ENCODE measurements around the gene SLC1A2. TPM values are rescaled to one million over a fixed set of nuclear protein-coding genes. Genes with fewer than 3 reads are reported as not detected.

SLC1A2 gene
- total RNA-seq, 1 donor from 2014 or later = 0.41 TPM

- Mint-ChIP-seq H3K27ac (ENCODE audit: unreplicated experiment) (no peak overlapping the region), H3K27me3 (ENCODE audit: unreplicated experiment) (peaks cover 2% of the 10 kb centered on the region), H3K9me3 (ENCODE audit: unreplicated experiment) (no peaks in the 10 kb centered on the region), H3K4me3 (ENCODE audit: unreplicated experiment) (no peak overlapping the region), H3K36me3 (ENCODE audit: low read depth, unreplicated experiment) (no peaks in the 10 kb centered on the region), H3K4me1 (ENCODE audit: unreplicated experiment) (peaks cover under 1% of the 10 kb centered on the region)
- no peak for DNase-seq (ENCODE audit: low spot score)
- TF ChIP-seq CTCF (IDR thresholded peaks at IDR 0.05; ENCODE audit: unreplicated experiment) = no peak
Observed at GRCh38 chr11:35324183-35324886, 95.0 kb downstream of the SLC1A2 start.

GRCh38 chr11:35323076-35323868 lies 96.1 kb downstream of the SLC1A2 start:
- H3K27me3 Mint-ChIP-seq (ENCODE audit: unreplicated experiment) = peaks cover 2% of the 10 kb centered on the region
- H3K36me3 Mint-ChIP-seq (ENCODE audit: low read depth, unreplicated experiment) = no peaks in the 10 kb centered on the region
- peaks cover 8% of the 10 kb centered on the region for H3K4me1 Mint-ChIP-seq (ENCODE audit: unreplicated experiment)
- no peaks in the 10 kb centered on the region for H3K9me3 Mint-ChIP-seq (ENCODE audit: unreplicated experiment)
- no peak overlapping the region for H3K27ac Mint-ChIP-seq (ENCODE audit: unreplicated experiment)
- no peak overlapping the region for H3K4me3 Mint-ChIP-seq (ENCODE audit: unreplicated experiment)
- no peak for DNase-seq (ENCODE audit: low spot score)
- TF ChIP-seq CTCF (IDR thresholded peaks at IDR 0.05; ENCODE audit: unreplicated experiment) = no peak

DNA sequence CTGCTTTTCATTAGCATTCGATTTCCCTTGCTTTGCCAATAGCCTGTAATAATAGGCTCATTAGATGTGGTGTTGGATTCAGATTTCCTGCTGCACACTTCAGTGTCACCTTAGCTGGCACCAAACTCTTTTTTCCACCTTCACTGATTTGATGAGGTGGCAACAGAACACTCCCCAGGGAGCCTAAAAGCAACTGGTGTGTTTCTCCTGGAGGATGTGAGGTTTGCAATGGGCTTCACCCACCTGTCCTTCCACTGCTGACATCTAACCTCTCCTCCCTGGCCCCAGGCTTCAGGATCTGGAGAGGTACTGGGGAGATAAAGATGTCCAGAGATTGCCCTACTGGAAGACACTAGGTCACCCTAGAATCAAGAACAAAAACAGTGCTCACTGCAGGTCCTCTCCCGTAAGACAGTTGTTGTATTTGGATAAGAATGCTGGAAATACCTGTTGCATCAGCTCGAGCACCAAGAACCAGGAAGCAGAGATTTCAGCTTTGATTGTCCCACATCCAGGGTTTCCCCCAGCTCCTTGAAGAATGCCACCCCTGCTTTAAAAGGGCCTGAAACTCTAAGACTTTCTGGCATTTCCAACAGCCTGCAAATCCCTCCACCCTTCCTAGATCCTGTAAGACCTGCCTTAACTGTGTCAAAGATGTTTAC lies 96.9 kb downstream of the SLC1A2 start:
- H3K9me3 Mint-ChIP-seq (ENCODE audit: unreplicated experiment) = no peaks in the 10 kb centered on the region

DNA sequence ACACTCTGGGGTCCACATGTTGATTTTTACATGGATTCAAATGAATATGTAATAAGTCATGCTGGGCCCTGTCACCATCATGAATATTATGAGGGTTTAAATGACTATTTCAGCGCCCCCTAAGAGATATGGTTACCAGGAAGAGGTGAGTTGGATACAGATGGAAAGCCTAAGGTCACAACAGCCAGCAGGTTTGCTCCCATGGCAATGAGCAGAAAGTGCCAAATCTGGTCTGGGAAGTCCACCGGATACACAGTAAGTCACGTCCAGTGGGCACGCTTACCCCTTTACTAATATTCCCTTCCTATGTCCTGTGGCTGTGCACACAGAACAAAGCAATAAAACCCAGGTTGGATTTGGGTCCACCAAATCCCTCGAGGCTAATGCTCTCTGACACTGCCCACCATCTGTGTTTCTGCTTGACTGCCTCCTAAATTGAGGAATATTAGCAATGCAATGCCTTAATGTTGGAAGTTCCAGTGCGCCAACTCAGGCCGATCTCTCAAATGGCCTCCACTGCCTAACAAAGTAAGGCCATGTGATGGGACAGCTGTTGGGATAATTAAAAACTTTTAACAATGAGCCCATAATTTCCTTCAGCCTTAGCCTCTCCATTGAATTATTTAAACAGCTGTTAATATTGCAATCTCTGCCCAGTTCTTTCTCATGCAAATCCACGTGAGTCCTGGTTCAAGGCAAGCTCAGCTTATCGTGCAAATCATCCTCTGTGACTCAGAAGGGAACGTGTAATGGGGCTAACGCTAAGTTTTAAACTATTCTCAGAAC lies 97.6 kb downstream of the SLC1A2 start:
- H3K27me3 Mint-ChIP-seq (ENCODE audit: unreplicated experiment) = peaks cover 2% of the 10 kb centered on the region
- H3K4me1 Mint-ChIP-seq (ENCODE audit: unreplicated experiment) = peaks cover 8% of the 10 kb centered on the region
- no peak for TF ChIP-seq CTCF (IDR thresholded peaks at IDR 0.05; ENCODE audit: unreplicated experiment)
- DNase-seq (ENCODE audit: low spot score) = no peak
- H3K27ac Mint-ChIP-seq (ENCODE audit: unreplicated experiment) = no peak overlapping the region
- H3K4me3 Mint-ChIP-seq (ENCODE audit: unreplicated experiment) = no peak overlapping the region
- H3K36me3 Mint-ChIP-seq (ENCODE audit: low read depth, unreplicated experiment) = no peaks in the 10 kb centered on the region
- H3K9me3 Mint-ChIP-seq (ENCODE audit: unreplicated experiment) = no peaks in the 10 kb centered on the region

More for the DNA sequence above, 96.9 kb downstream of the SLC1A2 start:
- Mint-ChIP-seq H3K36me3 (ENCODE audit: low read depth, unreplicated experiment) (no peaks in the 10 kb centered on the region), H3K4me3 (ENCODE audit: unreplicated experiment) (no peak overlapping the region), H3K4me1 (ENCODE audit: unreplicated experiment) (peaks cover 8% of the 10 kb centered on the region), H3K27me3 (ENCODE audit: unreplicated experiment) (peaks cover 2% of the 10 kb centered on the region), H3K27ac (ENCODE audit: unreplicated experiment) (no peak overlapping the region)
- no peak for TF ChIP-seq CTCF (IDR thresholded peaks at IDR 0.05; ENCODE audit: unreplicated experiment)
- DNase-seq (ENCODE audit: low spot score) = no peak
